Stimulated activated CD4-positive, alpha-beta T cell treated with anti-CD3 and anti-CD28 coated beads, Interleukin-4, amount 100 ng/mL, for 24 hours (primary cell): ENCODE measurements around the gene TEX28.
"Not testable (repeated sequence)": the region's sequence is repeated elsewhere in the genome, so short reads cannot be mapped to it uniquely, and the experiment has no call there.

Experiments
- DNase-seq: peaks from one replicate; pipeline ENCODE4 v3.0.0-alpha.2; 2020

TEX28 gene

DNA sequence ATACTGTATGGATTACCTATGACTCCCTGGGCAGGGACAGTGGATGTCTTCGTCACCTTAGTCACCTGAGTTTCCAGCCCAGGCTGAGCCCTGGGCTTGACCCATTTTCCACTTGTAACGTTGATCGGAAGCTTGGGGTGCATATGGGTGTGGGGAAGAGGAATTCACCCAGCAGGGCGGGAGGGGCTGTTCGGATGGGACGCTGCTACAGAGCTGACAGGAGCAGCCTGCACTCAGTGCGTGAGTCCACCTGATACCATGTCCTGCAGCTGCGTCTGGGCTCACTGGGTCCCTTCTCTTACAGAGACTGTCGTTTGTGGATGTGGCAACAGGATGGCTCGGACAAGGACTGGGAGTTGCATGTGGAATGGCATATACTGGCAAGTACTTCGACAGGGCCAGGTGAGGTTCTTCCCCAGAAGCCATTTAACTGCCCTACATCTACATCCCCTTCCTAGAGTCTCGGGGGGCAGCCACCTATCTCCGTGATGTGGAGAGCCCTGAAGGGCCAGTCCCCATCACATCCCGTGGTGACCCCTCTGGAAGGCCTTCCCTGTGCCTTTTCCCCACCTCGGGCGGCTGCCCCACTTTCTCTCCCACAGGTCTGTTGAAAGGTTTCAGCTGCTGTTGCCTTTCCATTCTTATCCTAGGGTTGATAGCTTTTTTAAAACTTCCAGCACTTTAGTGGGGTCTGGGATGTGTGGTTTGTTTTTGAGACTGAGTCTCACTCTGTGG, 14.3 kb upstream of the TEX28 start:
- no peak for DNase-seq

DNA sequence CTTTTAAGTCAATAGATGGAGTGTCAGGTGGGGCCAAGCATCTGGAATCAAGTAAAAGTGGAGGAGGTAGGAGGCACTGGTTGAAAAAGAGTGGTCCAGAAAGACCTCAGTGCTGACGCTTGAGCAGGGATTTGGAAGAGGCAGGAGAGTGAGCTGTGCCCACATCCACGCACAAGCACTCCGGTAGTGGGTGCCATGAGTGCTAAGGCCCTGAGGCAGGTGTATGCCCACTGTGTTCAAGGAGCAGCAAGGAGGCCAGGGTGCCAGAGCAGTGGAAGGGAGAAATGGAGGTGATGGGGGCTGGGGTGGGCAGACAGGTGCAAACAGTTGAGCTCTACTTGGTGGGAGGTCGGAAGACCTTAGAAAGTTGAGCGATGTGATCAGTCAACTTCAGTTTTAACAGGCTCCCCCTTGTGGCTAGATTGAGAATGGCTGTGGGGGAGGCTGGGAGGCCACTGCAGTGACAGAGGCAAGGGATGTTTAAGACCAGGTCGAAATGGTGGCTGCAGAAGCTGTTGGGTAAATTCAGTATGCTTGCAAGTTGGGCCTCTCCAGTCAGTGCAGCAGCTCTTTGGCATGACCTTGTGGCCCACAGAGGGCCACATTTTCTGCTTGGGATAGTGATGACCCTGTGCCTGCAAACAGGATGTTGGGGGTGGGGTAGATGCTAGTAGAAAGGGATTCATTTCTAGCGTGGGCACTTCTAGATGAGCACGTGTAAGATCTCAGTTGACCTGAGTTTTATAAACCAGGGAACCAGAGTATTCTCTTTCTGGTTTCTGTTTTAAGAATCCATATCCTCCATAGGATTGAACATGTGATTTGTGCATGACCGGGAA, 13.4 kb upstream of the TEX28 start:
- peak; percentile 84 for DNase-seq

- DNase-seq = no peak
These were observed 12.3 kb upstream of the TEX28 start for GRCh38 chrX:154307202-154307601.

GRCh38 chrX:154305541-154306205, 10.7 kb upstream of the TEX28 start:
- DNase-seq = no peak

GRCh38 chrX:154304846-154305245, 9.9 kb upstream of the TEX28 start:
- no peak for DNase-seq

DNA sequence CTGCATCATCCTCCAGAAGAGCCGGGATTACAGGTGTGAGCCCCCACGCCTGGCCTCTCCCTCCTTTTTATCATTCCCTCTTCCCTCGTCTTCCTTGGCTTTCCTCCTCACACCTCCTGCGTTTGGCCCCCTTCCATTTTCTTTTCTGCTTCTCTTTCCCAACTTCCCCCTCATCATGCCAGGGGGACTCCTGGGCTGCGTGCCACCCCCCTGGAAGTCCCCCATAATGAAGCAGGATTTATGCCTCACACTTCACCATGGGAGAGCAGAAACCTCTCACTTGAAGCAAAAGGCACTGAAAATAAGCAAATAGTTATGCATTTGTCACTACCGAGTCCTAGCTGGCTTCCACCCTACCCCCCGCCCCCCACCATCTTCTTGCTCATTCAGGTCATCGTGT, 8.6 kb upstream of the TEX28 start:
- no peak for DNase-seq

DNA sequence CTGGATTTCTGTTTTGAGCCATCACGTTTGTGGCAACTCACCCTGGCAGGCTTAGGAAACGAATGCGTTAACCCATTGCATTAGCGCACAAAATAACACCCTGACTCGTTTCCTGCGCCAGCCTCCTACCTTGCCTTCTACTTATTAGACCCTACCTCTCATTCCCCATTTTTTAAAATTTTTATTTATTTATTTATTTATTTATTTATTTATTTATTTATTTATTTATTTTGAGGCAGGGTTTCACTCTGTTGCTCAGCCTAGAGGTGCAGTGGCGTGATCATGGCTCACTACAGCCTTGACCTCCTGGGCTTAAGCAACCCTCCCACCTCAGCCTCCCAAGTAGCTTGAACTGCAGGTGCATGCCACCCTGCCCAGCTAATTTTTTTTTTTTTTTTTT, 8.1 kb upstream of the TEX28 start:
- DNase-seq = not testable (repeated sequence)

GRCh38 chrX:154300816-154301215, 5.9 kb upstream of the TEX28 start:
- no peak for DNase-seq

GRCh38 chrX:154298312-154298711, 3.4 kb upstream of the TEX28 start:
- DNase-seq = no peak

DNA sequence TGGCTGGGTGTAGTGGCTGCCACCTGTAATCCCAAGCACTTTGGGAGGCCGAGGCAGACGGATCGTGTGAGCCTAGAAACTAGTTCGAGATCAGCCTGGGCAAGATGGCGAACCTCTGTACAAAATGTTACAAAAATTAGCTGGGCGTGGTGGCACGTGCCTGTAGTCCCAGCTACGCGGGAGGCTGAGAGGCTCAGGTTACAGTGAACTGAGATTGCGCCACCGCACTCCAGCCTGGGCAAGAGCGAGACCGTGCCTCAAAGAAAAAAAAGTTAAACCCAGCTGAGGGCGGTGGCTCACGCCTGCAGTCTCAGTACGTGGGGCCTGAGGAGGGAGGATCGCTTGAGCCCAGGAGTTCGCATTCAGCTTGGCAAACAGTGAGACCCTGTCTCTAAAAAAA, 1.8 kb upstream of the TEX28 start:
- DNase-seq = no peak

- DNase-seq = no peak
These were observed 863 bp upstream of the TEX28 start, which contains the start of gene TKTL1 for GRCh38 chrX:154295664-154296310. Gene TKTL1 (plus strand): TSS chrX:154295795. CDS start chrX:154295860, 65 bp downstream.

DNA sequence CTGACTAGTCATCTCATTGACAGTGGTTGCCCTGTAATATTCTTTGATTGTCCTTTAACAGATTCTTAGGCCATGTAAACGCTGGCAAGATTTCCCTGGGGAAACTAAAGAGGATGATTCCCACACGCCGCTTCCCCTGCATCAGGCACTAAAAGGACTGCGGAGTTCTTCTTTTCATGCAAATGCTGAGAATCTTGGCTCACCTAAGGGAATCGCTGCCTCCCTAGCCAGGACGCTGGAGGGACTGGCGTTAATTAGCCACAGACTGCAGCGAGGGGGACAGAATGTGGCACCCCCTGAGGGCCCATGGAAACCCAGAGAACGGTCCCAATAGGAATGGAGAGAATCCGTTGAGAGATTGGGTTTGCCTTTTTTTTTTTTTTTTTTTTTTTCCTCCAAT, 8.5 kb downstream of the TEX28 start:
- not testable (repeated sequence) for DNase-seq

- not testable (repeated sequence) for DNase-seq
These were observed 10.2 kb downstream of the TEX28 start for GRCh38 chrX:154284489-154285338.

DNA sequence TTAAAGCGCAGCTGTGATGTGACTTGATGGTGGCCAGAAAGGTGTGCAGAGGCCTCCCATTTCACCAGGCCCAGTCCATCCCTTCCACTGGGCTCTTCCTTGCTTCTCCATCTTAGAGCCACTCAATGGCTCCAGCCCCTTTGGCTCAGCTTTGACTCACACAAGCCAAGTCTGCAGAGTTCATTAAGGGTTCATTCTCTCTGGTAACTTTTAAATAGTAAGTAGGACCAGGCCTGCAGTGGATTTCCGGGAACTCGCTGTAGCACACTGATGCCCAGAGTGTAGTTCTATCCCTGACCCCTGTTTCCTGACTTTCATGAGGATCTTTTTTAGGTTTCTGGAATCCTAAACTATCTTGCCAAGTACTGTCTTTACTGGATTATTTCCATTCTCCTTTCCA, 25.7 kb downstream of the TEX28 start:
- DNase-seq = not testable (repeated sequence)

DNA sequence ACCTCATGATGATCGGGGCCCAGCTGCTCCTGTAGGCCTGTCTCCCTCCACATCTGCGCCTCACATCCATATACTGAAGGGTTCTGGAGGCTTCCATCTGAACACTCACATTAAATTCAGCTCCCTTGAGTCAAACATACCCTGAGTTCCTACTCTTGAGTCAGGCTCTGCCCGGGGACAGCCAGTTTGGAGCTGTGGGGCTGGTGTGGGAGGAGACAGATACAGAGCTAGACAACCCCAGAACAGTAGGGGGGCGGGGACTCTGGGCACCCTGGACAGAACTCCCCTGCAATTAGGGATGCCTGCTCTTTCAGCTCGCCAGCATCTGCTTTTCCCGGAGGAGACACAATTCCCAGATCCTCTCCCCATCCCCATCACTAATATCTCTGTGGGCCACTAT, 31.9 kb downstream of the TEX28 start:
- DNase-seq = not testable (repeated sequence)

- DNase-seq = not testable (repeated sequence)
These were observed 36.2 kb downstream of the TEX28 start for GRCh38 chrX:154258711-154259110.

DNA sequence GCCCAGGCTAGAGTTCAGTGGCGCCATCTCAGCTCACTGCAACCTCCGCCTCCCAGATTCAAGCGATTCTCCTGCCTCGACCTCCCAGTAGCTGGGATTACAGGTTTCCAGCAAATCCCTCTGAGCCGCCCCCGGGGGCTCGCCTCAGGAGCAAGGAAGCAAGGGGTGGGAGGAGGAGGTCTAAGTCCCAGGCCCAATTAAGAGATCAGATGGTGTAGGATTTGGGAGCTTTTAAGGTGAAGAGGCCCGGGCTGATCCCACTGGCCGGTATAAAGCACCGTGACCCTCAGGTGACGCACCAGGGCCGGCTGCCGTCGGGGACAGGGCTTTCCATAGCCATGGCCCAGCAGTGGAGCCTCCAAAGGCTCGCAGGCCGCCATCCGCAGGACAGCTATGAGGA, 37.6 kb downstream of the TEX28 start, which contains the start of gene OPN1MW3:
Gene OPN1MW3, plus strand, starts transcription at position 301 of the 400 bp plus-strand sequence. Its CDS starts 38 bp downstream, at position 339.
- not testable (repeated sequence) for DNase-seq

DNA sequence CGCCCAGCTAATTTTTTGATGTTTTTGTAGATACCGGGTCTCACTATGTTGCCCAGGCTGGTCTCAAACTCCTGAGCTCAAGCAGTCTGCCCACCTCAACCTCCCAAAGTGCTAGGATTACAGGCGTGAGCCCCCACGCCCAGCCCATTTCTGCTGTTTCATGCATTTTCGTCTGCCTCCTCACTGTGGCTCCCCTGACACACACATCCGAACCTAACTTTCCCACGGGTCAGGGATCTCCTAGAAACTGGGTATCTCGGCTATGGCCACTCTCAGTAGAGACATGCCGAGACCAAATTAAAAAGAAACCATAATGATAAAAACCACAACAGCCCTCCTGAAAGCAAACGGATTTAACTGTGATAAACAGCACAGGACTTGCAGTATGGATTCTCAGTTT, 46.8 kb downstream of the TEX28 start:
- DNase-seq = not testable (repeated sequence)

GRCh38 chrX:154247377-154248045, 47.4 kb downstream of the TEX28 start:
- not testable (repeated sequence) for DNase-seq

DNA sequence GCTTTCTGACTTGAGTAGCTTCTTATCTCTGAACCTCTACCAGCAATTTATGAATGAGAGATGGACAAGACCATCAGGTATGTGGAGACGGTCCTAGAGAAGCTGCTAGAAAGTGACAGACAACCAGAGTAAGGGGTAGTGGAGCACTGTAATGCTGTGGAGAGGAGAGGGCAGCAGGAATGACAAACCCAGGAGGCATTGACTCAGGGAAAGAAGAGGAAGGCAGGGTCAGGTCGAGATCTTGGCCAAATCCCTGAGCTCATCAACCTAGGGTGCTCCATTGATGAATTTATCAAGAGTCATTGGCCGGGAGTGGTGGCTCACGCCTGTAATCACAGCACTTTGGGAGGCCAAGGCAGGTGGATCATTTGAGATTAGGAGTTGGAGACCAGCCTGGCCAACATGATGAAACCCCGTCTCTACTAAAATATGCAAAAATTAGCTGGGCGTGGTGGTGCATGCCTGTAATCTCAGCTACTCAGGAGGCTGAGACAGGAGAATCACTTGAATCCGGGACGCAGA, 54.9 kb downstream of the TEX28 start:
- DNase-seq = not testable (repeated sequence)
